Thyroid gland (tissue), 4 donors: Measurements from ENCODE around the gene GLA.

Experiments used
- POLR2A ChIP-seq, 2 donors: fragments of 450-650 bp; IDR thresholded peaks; one replicate each; pipeline ENCODE4 v1.6.1; 2017; ENCODE audit warnings: antibody characterized with exemption in 2 of 2, mild to moderate bottlenecking in 2 of 2, moderate library complexity in 1 of 2
- TF ChIP-seq, protein P1 (sequence below), 6 experiments: fragments of 200-600 bp in 3 of 6; fragments of 450-650 bp in 3 of 6; sonication (generic) in 3 of 6; IDR thresholded peaks; one replicate each; pipeline ENCODE4 v1.5.1; 2016 to 2019; ENCODE audit warnings: antibody characterized with exemption in 6 of 6, mild to moderate bottlenecking in 2 of 6, inconsistent platforms in 1 of 6, moderate library complexity in 1 of 6

DNA sequence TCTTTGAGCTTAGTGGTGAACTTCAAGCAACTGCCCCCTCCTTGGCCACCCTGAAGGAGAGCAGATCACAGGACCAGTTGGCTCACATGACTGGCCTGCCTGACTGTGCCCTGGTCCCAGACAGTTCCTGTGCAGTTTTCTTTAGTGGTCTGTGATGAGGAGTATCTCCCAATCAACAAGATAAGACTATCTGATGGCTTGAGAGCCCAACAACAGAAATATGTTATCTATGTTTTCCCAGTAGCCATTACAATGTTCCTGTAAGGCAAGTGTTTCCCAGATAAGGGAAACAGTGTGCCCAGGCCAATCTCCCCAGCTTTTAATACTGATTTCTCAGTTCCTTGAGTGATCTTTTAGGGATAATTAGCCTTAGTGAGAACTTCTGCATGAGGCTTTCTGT is 45.0 kb downstream of the GLA start:
- TF ChIP-seq, protein P1, sequence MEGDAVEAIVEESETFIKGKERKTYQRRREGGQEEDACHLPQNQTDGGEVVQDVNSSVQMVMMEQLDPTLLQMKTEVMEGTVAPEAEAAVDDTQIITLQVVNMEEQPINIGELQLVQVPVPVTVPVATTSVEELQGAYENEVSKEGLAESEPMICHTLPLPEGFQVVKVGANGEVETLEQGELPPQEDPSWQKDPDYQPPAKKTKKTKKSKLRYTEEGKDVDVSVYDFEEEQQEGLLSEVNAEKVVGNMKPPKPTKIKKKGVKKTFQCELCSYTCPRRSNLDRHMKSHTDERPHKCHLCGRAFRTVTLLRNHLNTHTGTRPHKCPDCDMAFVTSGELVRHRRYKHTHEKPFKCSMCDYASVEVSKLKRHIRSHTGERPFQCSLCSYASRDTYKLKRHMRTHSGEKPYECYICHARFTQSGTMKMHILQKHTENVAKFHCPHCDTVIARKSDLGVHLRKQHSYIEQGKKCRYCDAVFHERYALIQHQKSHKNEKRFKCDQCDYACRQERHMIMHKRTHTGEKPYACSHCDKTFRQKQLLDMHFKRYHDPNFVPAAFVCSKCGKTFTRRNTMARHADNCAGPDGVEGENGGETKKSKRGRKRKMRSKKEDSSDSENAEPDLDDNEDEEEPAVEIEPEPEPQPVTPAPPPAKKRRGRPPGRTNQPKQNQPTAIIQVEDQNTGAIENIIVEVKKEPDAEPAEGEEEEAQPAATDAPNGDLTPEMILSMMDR (IDR thresholded peaks at IDR 0.05): no peak
- no peak for TF ChIP-seq POLR2A (IDR thresholded peaks at IDR 0.05)
